ENCODE results near the gene COX10. TPM values are rescaled to one million over a fixed set of nuclear protein-coding genes. Genes with fewer than 3 reads are reported as not detected.

COX10 gene
- total RNA-seq, 1 experiment from 2014 or later = 13.4 TPM

DNA sequence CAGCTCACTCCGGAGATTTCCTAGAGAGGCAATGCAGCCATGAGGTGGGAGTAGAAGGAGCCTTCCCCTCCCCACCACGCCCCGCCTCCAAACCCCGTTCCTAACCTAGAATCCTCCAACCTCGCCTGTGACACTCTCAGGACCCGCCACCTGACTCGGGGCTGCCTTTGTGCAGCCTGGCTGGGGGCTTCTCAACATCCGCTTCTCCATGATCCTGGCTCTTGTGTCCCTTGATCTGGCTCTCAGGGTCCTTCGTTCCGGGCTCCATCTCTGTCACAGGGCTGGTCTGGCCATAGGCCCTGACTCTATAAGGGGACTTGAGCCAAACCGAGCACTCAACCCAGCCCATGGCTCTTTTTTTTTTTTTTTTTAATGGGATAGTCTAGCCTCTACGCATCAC lies 143.1 kb downstream of the COX10 start:
- DNase-seq (ENCODE audit: low read depth, low spot score) = no peak
- no peaks in the 10 kb centered on the region for H3K4me1 ChIP-seq (ENCODE audit: control insufficient read depth, insufficient read depth, low read length)
- TF ChIP-seq TCF7L2 (IDR thresholded peaks at IDR 0.05; ENCODE audit: low read depth, low read length) = no peak
- no peak for TF ChIP-seq POLR2AphosphoS5 (IDR thresholded peaks at IDR 0.05; ENCODE audit: low read depth, low read length)
- TF ChIP-seq SIN3A (IDR thresholded peaks at IDR 0.05; ENCODE audit: borderline replicate concordance, insufficient read depth, low read depth, low read length) = no peak
- TF ChIP-seq, protein P1, sequence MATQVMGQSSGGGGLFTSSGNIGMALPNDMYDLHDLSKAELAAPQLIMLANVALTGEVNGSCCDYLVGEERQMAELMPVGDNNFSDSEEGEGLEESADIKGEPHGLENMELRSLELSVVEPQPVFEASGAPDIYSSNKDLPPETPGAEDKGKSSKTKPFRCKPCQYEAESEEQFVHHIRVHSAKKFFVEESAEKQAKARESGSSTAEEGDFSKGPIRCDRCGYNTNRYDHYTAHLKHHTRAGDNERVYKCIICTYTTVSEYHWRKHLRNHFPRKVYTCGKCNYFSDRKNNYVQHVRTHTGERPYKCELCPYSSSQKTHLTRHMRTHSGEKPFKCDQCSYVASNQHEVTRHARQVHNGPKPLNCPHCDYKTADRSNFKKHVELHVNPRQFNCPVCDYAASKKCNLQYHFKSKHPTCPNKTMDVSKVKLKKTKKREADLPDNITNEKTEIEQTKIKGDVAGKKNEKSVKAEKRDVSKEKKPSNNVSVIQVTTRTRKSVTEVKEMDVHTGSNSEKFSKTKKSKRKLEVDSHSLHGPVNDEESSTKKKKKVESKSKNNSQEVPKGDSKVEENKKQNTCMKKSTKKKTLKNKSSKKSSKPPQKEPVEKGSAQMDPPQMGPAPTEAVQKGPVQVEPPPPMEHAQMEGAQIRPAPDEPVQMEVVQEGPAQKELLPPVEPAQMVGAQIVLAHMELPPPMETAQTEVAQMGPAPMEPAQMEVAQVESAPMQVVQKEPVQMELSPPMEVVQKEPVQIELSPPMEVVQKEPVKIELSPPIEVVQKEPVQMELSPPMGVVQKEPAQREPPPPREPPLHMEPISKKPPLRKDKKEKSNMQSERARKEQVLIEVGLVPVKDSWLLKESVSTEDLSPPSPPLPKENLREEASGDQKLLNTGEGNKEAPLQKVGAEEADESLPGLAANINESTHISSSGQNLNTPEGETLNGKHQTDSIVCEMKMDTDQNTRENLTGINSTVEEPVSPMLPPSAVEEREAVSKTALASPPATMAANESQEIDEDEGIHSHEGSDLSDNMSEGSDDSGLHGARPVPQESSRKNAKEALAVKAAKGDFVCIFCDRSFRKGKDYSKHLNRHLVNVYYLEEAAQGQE (IDR thresholded peaks at IDR 0.05; ENCODE audit: insufficient read depth in 1 of 2, low read depth in 2 of 2, low read length in 1 of 2) = no peak
- no peak for TF ChIP-seq CTCF (IDR thresholded peaks at IDR 0.05)
- no TSS peak for BruUV-seq (replicated peaks)
- H3K4me3 ChIP-seq (ENCODE audit: low read depth in 2 of 2, low read length in 2 of 2) = no peak overlapping the region
- no peaks in the 10 kb centered on the region for H3K27me3 ChIP-seq (ENCODE audit: control insufficient read depth, insufficient read depth, low read length)
- in situ Hi-C loops (cut with HindIII; ENCODE audit: low pct_unique_long_range_greater_than_20kb, low sequenced_read_pairs) = no loop called here
- H3K9me3 ChIP-seq (ENCODE audit: control insufficient read depth, insufficient read depth, low read depth, low read length) = no peaks in the 10 kb centered on the region
- no peaks in the 10 kb centered on the region for H3K36me3 ChIP-seq (ENCODE audit: control insufficient read depth, insufficient read depth, low read length)
- H3K27ac ChIP-seq (ENCODE audit: low read length) = no peak overlapping the region
- POLR2A ChIA-PET = no interaction called here
- CTCF ChIA-PET = no interaction called here
- ATAC-seq = no peak
- intact Hi-C loops (cut with micrococcal nuclease; ENCODE audit: unreplicated experiment) = no loop called here

- no TSS peak for BruUV-seq (replicated peaks)
- DNase-seq (ENCODE audit: low read depth, low spot score) (no peak), ATAC-seq (no peak)
- H3K27me3 ChIP-seq (ENCODE audit: control insufficient read depth, insufficient read depth, low read length) = no peaks in the 10 kb centered on the region
- in situ Hi-C loops (cut with HindIII; ENCODE audit: low pct_unique_long_range_greater_than_20kb, low sequenced_read_pairs) (no loop called here), intact Hi-C loops (cut with micrococcal nuclease; ENCODE audit: unreplicated experiment) (no loop called here)
- no peak overlapping the region for H3K4me3 ChIP-seq (ENCODE audit: low read depth in 2 of 2, low read length in 2 of 2)
- no peaks in the 10 kb centered on the region for H3K36me3 ChIP-seq (ENCODE audit: control insufficient read depth, insufficient read depth, low read length)
- no peaks in the 10 kb centered on the region for H3K9me3 ChIP-seq (ENCODE audit: control insufficient read depth, insufficient read depth, low read depth, low read length)
- TF ChIP-seq, protein P1 (IDR thresholded peaks at IDR 0.05; ENCODE audit: insufficient read depth in 1 of 2, low read depth in 2 of 2, low read length in 1 of 2) = no peak
- TF ChIP-seq TCF7L2 (IDR thresholded peaks at IDR 0.05; ENCODE audit: low read depth, low read length) (no peak), CTCF (IDR thresholded peaks at IDR 0.05) (no peak), SIN3A (IDR thresholded peaks at IDR 0.05; ENCODE audit: borderline replicate concordance, insufficient read depth, low read depth, low read length) (no peak), POLR2AphosphoS5 (IDR thresholded peaks at IDR 0.05; ENCODE audit: low read depth, low read length) (no peak)
- ChIA-PET CTCF (no interaction called here), POLR2A (no interaction called here)
- no peak overlapping the region for H3K27ac ChIP-seq (ENCODE audit: low read length)
- no peaks in the 10 kb centered on the region for H3K4me1 ChIP-seq (ENCODE audit: control insufficient read depth, insufficient read depth, low read length)
Measured at GRCh38 chr17:14214271-14214670, 145.0 kb downstream of the COX10 start.
